Gastrocnemius medialis (tissue), 4 donors: ENCODE measurements around the gene ANKRD63. TPM values are rescaled to one million over a fixed set of nuclear protein-coding genes. Genes with fewer than 3 reads are reported as not detected.

Experiments used
- ATAC-seq, 2 donors: fragments of 150-250 bp; one replicate each; pipeline ENCODE4 v1.9.1; 2016
- DNase-seq, 2 donors: peaks; one replicate each; pipeline ENCODE4 v3.0.0-alpha.2; 2019
- H3K27ac ChIP-seq, 4 donors: fragments of 200-600 bp; sonication (generic); 1 replicate in 1 of 4; 2 replicates in 3 of 4; pipeline ENCODE4 v1.5.1; 2016 to 2018; ENCODE audit warnings: mild to moderate bottlenecking in 2 of 4, moderate library complexity in 1 of 4
- H3K27me3 ChIP-seq, 3 donors: fragments of 200-600 bp; sonication (generic) in 2 of 3; 1 replicate in 1 of 3; 2 replicates in 2 of 3; pipeline versions ENCODE4 v1.5.1 to v1.6.0; 2016 to 2019; ENCODE audit warnings: mild to moderate bottlenecking in 1 of 3, moderate library complexity in 1 of 3
- H3K36me3 ChIP-seq, 2 donors: fragments of 200-600 bp; sonication (generic) in 1 of 2; one replicate each; pipeline ENCODE4 v1.5.1; 2017 to 2018
- H3K4me1 ChIP-seq, 2 donors: fragments of 200-600 bp; sonication (generic) in 1 of 2; one replicate each; pipeline ENCODE4 v1.5.1; 2016 to 2017; ENCODE audit warnings: mild to moderate bottlenecking in 2 of 2
- H3K4me3 ChIP-seq, 4 donors: fragments of 200-600 bp; sonication (generic) in 3 of 4; 1 replicate in 1 of 4; 2 replicates in 3 of 4; pipeline ENCODE4 v1.5.1; 2016 to 2019; ENCODE audit warnings: mild to moderate bottlenecking in 2 of 4
- H3K9me3 ChIP-seq, 3 donors: fragments of 200-600 bp; sonication (generic) in 2 of 3; 1 replicate in 1 of 3; 2 replicates in 2 of 3; pipeline ENCODE4 v1.5.1; 2016 to 2019
- POLR2A ChIP-seq, 2 donors: fragments of 450-650 bp; IDR thresholded peaks; one replicate each; pipeline ENCODE4 v1.6.1; 2017; ENCODE audit warnings: antibody characterized with exemption in 2 of 2, mild to moderate bottlenecking in 2 of 2, moderate library complexity in 2 of 2
- in situ Hi-C, 4 donors: fragments of 200-750 bp; cut with MboI; loops; one replicate each; pipeline versions ENCODE4 v1.15.0 to v1.8.0; 2017; ENCODE audit warnings: low sequenced_read_pairs in 4 of 4
- intact Hi-C: fragments of 100-400 bp; cut with DNase I; formaldehyde crosslinking; loops from one replicate; pipeline ENCODE4 v1.15.1; 2023; ENCODE audit warnings: low total_unique reads
- total RNA-seq, 4 donors: library from RNA; depleted of rRNA; stranded (reverse); fragments of >200 nt; gene quantifications; one replicate each; pipeline versions ENCODE4 v1.1.0 to v1.2.3, GENCODE V29; 2016
- TF ChIP-seq, protein P1 (sequence below), 5 experiments: fragments of 450-650 bp in 3 of 5; fragments of 200-600 bp in 2 of 5; sonication (generic) in 2 of 5; IDR thresholded peaks in 4 of 5; conservative IDR thresholded peaks in 1 of 5; 1 replicate in 4 of 5; 2 replicates in 1 of 5; pipeline ENCODE4 v1.5.1; 2016 to 2019; ENCODE audit warnings: antibody characterized with exemption in 5 of 5, mild to moderate bottlenecking in 3 of 5, moderate library complexity in 3 of 5

ANKRD63 gene
- total RNA-seq, 4 donors from 2014 or later: not detected

GRCh38 chr15:40285151-40285550 lies 2.3 kb upstream of the ANKRD63 start:
- in situ Hi-C loops (loop anchor here in 1 of 4 donors (10.0 kb wide), 1 partner anchor 140 kb away; no protein-coding TSS in a partner anchor), intact Hi-C loops (no loop called here)
- no peaks in the 10 kb centered on the region for H3K36me3 ChIP-seq
- no peak for DNase-seq
- no peak for ATAC-seq
- no peak overlapping the region for H3K4me3 ChIP-seq
- H3K27me3 ChIP-seq: peaks cover 30 to 42% (median 35%) of the 10 kb centered on the region in 3 donors
- H3K4me1 ChIP-seq: peaks cover 0 to 13% of the 10 kb centered on the region in 2 donors
- no peak overlapping the region for H3K27ac ChIP-seq
- H3K9me3 ChIP-seq: no peaks in the 10 kb centered on the region
- TF ChIP-seq, protein P1, sequence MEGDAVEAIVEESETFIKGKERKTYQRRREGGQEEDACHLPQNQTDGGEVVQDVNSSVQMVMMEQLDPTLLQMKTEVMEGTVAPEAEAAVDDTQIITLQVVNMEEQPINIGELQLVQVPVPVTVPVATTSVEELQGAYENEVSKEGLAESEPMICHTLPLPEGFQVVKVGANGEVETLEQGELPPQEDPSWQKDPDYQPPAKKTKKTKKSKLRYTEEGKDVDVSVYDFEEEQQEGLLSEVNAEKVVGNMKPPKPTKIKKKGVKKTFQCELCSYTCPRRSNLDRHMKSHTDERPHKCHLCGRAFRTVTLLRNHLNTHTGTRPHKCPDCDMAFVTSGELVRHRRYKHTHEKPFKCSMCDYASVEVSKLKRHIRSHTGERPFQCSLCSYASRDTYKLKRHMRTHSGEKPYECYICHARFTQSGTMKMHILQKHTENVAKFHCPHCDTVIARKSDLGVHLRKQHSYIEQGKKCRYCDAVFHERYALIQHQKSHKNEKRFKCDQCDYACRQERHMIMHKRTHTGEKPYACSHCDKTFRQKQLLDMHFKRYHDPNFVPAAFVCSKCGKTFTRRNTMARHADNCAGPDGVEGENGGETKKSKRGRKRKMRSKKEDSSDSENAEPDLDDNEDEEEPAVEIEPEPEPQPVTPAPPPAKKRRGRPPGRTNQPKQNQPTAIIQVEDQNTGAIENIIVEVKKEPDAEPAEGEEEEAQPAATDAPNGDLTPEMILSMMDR (IDR thresholded peaks at IDR 0.05 in 4 of 5, conservative IDR thresholded peaks at IDR 0.05 in 1 of 5): no peak
- no peak for TF ChIP-seq POLR2A (IDR thresholded peaks at IDR 0.05)

GRCh38 chr15:40283615-40284300 lies 894 bp upstream of the ANKRD63 start:
- DNase-seq (no peak), ATAC-seq (no peak)
- intact Hi-C loops: no loop called here
- Histone ChIP-seq H3K27me3 (peaks cover 44 to 54% (median 46%) of the 10 kb centered on the region in 3 donors), H3K4me1 (peaks cover 3 to 19% of the 10 kb centered on the region in 2 donors), H3K27ac (no peak overlapping the region), H3K36me3 (no peaks in the 10 kb centered on the region), H3K4me3 (no peak overlapping the region), H3K9me3 (no peaks in the 10 kb centered on the region)
- in situ Hi-C loops: loop anchor here in 1 of 4 donors (10.0 kb wide), 1 partner anchor 141 kb away; no protein-coding TSS in a partner anchor
- no peak for TF ChIP-seq POLR2A (IDR thresholded peaks at IDR 0.05)
- TF ChIP-seq, protein P1 (IDR thresholded peaks at IDR 0.05 in 4 of 5, conservative IDR thresholded peaks at IDR 0.05 in 1 of 5): no peak

GRCh38 chr15:40282147-40282868 lies 556 bp downstream of the ANKRD63 start:
- intact Hi-C loops (no loop called here), in situ Hi-C loops (loop anchor here in 1 of 4 donors (10.0 kb wide), 1 partner anchor 142 kb away; no protein-coding TSS in a partner anchor)
- ATAC-seq (peak in 1 of 2 donors; percentile 44), DNase-seq (no peak)
- no peak for TF ChIP-seq POLR2A (IDR thresholded peaks at IDR 0.05)
- TF ChIP-seq, protein P1 (IDR thresholded peaks at IDR 0.05 in 4 of 5, conservative IDR thresholded peaks at IDR 0.05 in 1 of 5): peak in 3 of 5 experiments; percentile 20 to 36 (median 32)
- H3K27ac ChIP-seq: no peak overlapping the region
- no peaks in the 10 kb centered on the region for H3K9me3 ChIP-seq
- peaks cover 50 to 54% (median 50%) of the 10 kb centered on the region in 3 donors for H3K27me3 ChIP-seq
- H3K4me1 ChIP-seq: peaks cover 3 to 19% of the 10 kb centered on the region in 2 donors
- no peaks in the 10 kb centered on the region for H3K36me3 ChIP-seq
- H3K4me3 ChIP-seq: peak overlapping the region; percentile 46 to 52 (median 49)

GRCh38 chr15:40281801-40282146 lies 1.1 kb downstream of the ANKRD63 start:
- DNase-seq: no peak
- in situ Hi-C loops (loop anchor here in 1 of 4 donors (10.0 kb wide), 1 partner anchor 143 kb away; no protein-coding TSS in a partner anchor), intact Hi-C loops (no loop called here)
- peaks cover 3 to 19% of the 10 kb centered on the region in 2 donors for H3K4me1 ChIP-seq
- TF ChIP-seq POLR2A (IDR thresholded peaks at IDR 0.05): no peak
- TF ChIP-seq, protein P1 (IDR thresholded peaks at IDR 0.05 in 4 of 5, conservative IDR thresholded peaks at IDR 0.05 in 1 of 5): no peak
- no peaks in the 10 kb centered on the region for H3K36me3 ChIP-seq
- no peak overlapping the region for H3K27ac ChIP-seq
- ATAC-seq: no peak
- H3K4me3 ChIP-seq: peak overlapping the region; percentile 46 to 52 (median 49)
- no peaks in the 10 kb centered on the region for H3K9me3 ChIP-seq
- H3K27me3 ChIP-seq: peaks cover 50 to 54% (median 50%) of the 10 kb centered on the region in 3 donors
